Kidney capillary endothelial cell (primary cell): ENCODE data around the gene PFN3.

Experiments used
- DNase-seq: peaks from one replicate; pipeline ENCODE4 v3.0.0-alpha.2; 2018; ENCODE audit warnings: low spot score

The PFN3 gene

GRCh38 chr5:177437623-177438022, 37.2 kb upstream of the PFN3 start:
- no peak for DNase-seq

GRCh38 chr5:177435847-177436536, 35.5 kb upstream of the PFN3 start:
- DNase-seq = no peak

GRCh38 chr5:177434942-177435738, 34.7 kb upstream of the PFN3 start:
- DNase-seq = no peak

- DNase-seq = no peak
Measured at GRCh38 chr5:177434437-177434836, 34.0 kb upstream of the PFN3 start.

GRCh38 chr5:177433658-177434217, 33.3 kb upstream of the PFN3 start:
- no peak for DNase-seq

GRCh38 chr5:177432839-177433657, 32.6 kb upstream of the PFN3 start:
- DNase-seq = no peak

GRCh38 chr5:177432143-177432838, 31.8 kb upstream of the PFN3 start:
- DNase-seq = no peak

GRCh38 chr5:177431317-177432142, 31.1 kb upstream of the PFN3 start:
- DNase-seq = no peak

- DNase-seq = no peak
Measured at GRCh38 chr5:177430972-177431316, 30.5 kb upstream of the PFN3 start.

- DNase-seq = no peak
Measured at GRCh38 chr5:177430140-177430951, 29.9 kb upstream of the PFN3 start.

GRCh38 chr5:177429248-177430040, 29.0 kb upstream of the PFN3 start:
- DNase-seq = no peak

- DNase-seq = no peak
Measured at GRCh38 chr5:177428574-177429217, 28.2 kb upstream of the PFN3 start.

- DNase-seq = no peak
Measured at GRCh38 chr5:177427919-177428573, 27.6 kb upstream of the PFN3 start.

GRCh38 chr5:177427211-177427822, 26.9 kb upstream of the PFN3 start:
- no peak for DNase-seq

- no peak for DNase-seq
Measured at GRCh38 chr5:177426566-177427210, 26.2 kb upstream of the PFN3 start, which contains the start of gene GRK6. GRK6 (plus strand) TSS chr5:177426676; CDS start chr5:177426846, 170 bp downstream.

GRCh38 chr5:177425801-177426565, 25.5 kb upstream of the PFN3 start:
- peak; percentile 100 for DNase-seq
